OCI-LY7 (cell line): ENCODE measurements around the gene PPP1R16B. TPM values are rescaled to one million over a fixed set of nuclear protein-coding genes. Genes with fewer than 3 reads are reported as not detected.

Experiments used
- BruUV-seq: library from RNA; stranded (reverse); fragments of 400-500 nt; replicated peaks from 2 replicates; lab custom pipeline; 2021; lab: Mats Ljungman, UMichigan
- CTCF ChIA-PET: fragments of 300-600 bp; sonication (Branson Sonifier 250); formaldehyde crosslinking; loops from one replicate; lab custom pipeline; 2022; ENCODE audit warnings: antibody characterized with exemption; ENCODE audit not compliant: unreplicated experiment; lab: Charles Lee
- POLR2A ChIA-PET: fragments of 300-600 bp; sonication (Branson Sonifier 250); formaldehyde crosslinking; loops from one replicate; lab custom pipeline; 2022; ENCODE audit warnings: antibody characterized with exemption; lab: Charles Lee
- DNase-seq: peaks from one replicate; pipeline ENCODE4 v3.0.0-alpha.2; 2015; ENCODE audit warnings: low spot score
- H2AFZ ChIP-seq: fragments of 200-600 bp; sonication (generic), shearing (Covaris generic); 2 replicates; pipeline ENCODE4 v1.6.1; 2014; ENCODE audit warnings: mild to moderate bottlenecking, antibody characterized with exemption, low read length, moderate library complexity
- H3K27ac ChIP-seq: fragments of 200-600 bp; sonication (generic); 2 replicates; pipeline ENCODE4 v1.5.1; 2014; ENCODE audit warnings: mixed run types, low read depth, mild to moderate bottlenecking, moderate library complexity, low read length, inconsistent platforms; ENCODE audit not compliant: poor library complexity, severe bottlenecking
- H3K36me3 ChIP-seq: fragments of 200-600 bp; sonication (generic); 2 replicates; pipeline ENCODE4 v1.6.1; 2014; ENCODE audit warnings: mild to moderate bottlenecking, antibody characterized with exemption, low read length, moderate library complexity, mixed read lengths; ENCODE audit not compliant: insufficient read depth
- H3K4me1 ChIP-seq: fragments of 200-600 bp; sonication (generic); 2 replicates; pipeline ENCODE4 v1.5.1; 2014; ENCODE audit warnings: mild to moderate bottlenecking, low read length; ENCODE audit not compliant: insufficient read depth, poor library complexity, severe bottlenecking
- H3K4me2 ChIP-seq: fragments of 200-600 bp; sonication (generic); 2 replicates; pipeline ENCODE4 v1.6.1; 2014; ENCODE audit warnings: mild to moderate bottlenecking, low read length
- H3K4me3 ChIP-seq: fragments of 200-600 bp; sonication (generic); 2 replicates; pipeline ENCODE4 v1.5.1; 2014; ENCODE audit warnings: mild to moderate bottlenecking, low read depth, low read length; ENCODE audit not compliant: poor library complexity, severe bottlenecking
- H3K79me2 ChIP-seq: fragments of 200-600 bp; sonication (generic); 2 replicates; pipeline ENCODE4 v1.6.1; 2016; ENCODE audit warnings: low read depth, mild to moderate bottlenecking, low read length, moderate library complexity, mixed read lengths; ENCODE audit not compliant: insufficient read depth
- H3K9me2 ChIP-seq: fragments of 200-600 bp; sonication (generic); 2 replicates; pipeline ENCODE4 v1.6.1; 2016; ENCODE audit warnings: mild to moderate bottlenecking, low read length, mixed read lengths; ENCODE audit not compliant: insufficient read depth
- H3K9me3 ChIP-seq: fragments of 200-600 bp; sonication (generic); 2 replicates; pipeline ENCODE4 v1.6.1; 2014; ENCODE audit warnings: mild to moderate bottlenecking, mixed run types, low read length, mixed read lengths
- H4K20me1 ChIP-seq: fragments of 200-600 bp; sonication (generic); 2 replicates; pipeline ENCODE4 v1.6.1; 2014; ENCODE audit warnings: mild to moderate bottlenecking, antibody characterized with exemption, low read length, moderate library complexity, mixed read lengths; ENCODE audit not compliant: insufficient read depth
- EZH2phosphoT487 ChIP-seq: fragments of 200-600 bp; sonication (generic); IDR thresholded peaks from 2 replicates; pipeline ENCODE4 v1.6.1; 2018; ENCODE audit warnings: low read depth, borderline replicate concordance, mild to moderate bottlenecking, mixed run types, antibody characterized with exemption, low read length, moderate library complexity, mixed read lengths
- intact Hi-C: fragments of 100-400 bp; cut with micrococcal nuclease; formaldehyde crosslinking; loops from one replicate; pipeline ENCODE4 v1.10.0; 2022; ENCODE audit not compliant: unreplicated experiment
- total RNA-seq, 2 experiments: library from RNA; depleted of rRNA in 1 of 2; stranded (reverse); fragments of >200 nt in 1 of 2; shearing (Covaris generic) in 1 of 2; gene quantifications; 2 replicates each; pipeline ENCODE4 v1.2.3, GENCODE V29; 2014 to 2022
- TF ChIP-seq, protein P1 (sequence below): fragments of 200-600 bp; sonication (generic); conservative IDR thresholded peaks from 2 replicates; pipeline ENCODE4 v1.5.1; 2014; ENCODE audit warnings: mild to moderate bottlenecking, antibody characterized with exemption, low read length, moderate library complexity, mixed read lengths

Gene PPP1R16B
- total RNA-seq, 2 experiments from 2014 or later, result 45.4 to 49.7 TPM

DNA sequence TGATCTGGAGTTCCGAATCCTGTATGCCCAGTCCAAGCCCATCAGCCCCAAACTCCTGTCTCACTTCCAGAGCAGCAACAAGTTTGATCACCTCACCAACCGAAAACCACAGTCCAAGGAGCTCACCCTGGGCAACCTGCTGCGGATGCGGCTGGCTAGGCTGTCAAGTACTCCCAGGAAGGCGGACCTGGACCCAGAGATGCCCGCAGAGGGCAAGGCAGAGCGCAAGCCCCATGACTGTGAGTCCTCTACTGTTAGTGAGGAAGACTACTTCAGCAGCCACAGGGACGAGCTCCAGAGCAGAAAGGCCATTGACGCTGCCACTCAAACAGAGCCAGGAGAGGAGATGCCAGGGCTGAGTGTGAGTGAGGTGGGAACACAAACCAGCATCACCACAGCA is 146.1 kb downstream of the PPP1R16B start:
- BruUV-seq, result no TSS peak
- Histone ChIP-seq H3K4me2 (no peak overlapping the region), H3K9me2 (no peaks in the 10 kb centered on the region), H4K20me1 (0 out of 2 replicates have a peak, but pooled peaks cover 9% of the 10 kb centered on the region), H3K4me1 (no peaks in the 10 kb centered on the region), H3K4me3 (no peak overlapping the region), H3K9me3 (no peaks in the 10 kb centered on the region), H2AFZ (no peak overlapping the region), H3K27ac (no peak overlapping the region), H3K36me3 (peaks cover 84% of the 10 kb centered on the region), H3K79me2 (peaks cover 2% of the 10 kb centered on the region; the same call in 1 of the 2 replicates)
- DNase-seq, result no peak
- POLR2A ChIA-PET, result no interaction called here
- intact Hi-C loops, result no loop called here
- TF ChIP-seq, protein P1, sequence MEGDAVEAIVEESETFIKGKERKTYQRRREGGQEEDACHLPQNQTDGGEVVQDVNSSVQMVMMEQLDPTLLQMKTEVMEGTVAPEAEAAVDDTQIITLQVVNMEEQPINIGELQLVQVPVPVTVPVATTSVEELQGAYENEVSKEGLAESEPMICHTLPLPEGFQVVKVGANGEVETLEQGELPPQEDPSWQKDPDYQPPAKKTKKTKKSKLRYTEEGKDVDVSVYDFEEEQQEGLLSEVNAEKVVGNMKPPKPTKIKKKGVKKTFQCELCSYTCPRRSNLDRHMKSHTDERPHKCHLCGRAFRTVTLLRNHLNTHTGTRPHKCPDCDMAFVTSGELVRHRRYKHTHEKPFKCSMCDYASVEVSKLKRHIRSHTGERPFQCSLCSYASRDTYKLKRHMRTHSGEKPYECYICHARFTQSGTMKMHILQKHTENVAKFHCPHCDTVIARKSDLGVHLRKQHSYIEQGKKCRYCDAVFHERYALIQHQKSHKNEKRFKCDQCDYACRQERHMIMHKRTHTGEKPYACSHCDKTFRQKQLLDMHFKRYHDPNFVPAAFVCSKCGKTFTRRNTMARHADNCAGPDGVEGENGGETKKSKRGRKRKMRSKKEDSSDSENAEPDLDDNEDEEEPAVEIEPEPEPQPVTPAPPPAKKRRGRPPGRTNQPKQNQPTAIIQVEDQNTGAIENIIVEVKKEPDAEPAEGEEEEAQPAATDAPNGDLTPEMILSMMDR, result no peak
- no peak for TF ChIP-seq EZH2phosphoT487
- CTCF ChIA-PET, result no interaction called here

DNA sequence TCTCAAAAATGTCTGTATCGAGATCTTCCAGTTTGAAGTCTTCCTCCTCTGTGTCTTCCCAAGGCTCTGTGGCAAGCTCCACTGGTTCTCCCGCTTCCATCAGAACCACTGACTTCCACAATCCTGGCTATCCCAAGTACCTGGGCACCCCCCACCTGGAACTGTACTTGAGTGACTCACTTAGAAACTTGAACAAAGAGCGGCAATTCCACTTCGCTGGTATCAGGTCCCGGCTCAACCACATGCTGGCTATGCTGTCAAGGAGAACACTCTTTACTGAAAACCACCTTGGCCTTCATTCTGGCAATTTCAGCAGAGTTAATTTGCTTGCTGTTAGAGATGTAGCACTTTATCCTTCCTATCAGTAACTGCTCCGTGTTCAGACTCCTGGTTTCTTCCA is 146.7 kb downstream of the PPP1R16B start:
- Histone ChIP-seq H3K79me2 (no peaks in the 10 kb centered on the region; the same call in 1 of the 2 replicates), H3K27ac (no peak overlapping the region), H3K9me2 (no peaks in the 10 kb centered on the region), H4K20me1 (0 out of 2 replicates have a peak, but pooled peaks cover 9% of the 10 kb centered on the region), H2AFZ (no peak overlapping the region), H3K4me3 (no peak overlapping the region), H3K4me1 (no peaks in the 10 kb centered on the region), H3K4me2 (no peak overlapping the region), H3K9me3 (no peaks in the 10 kb centered on the region), H3K36me3 (peaks cover 78% of the 10 kb centered on the region)
- TF ChIP-seq, protein P1, result no peak
- TF ChIP-seq EZH2phosphoT487, result no peak
- no peak for DNase-seq
- no TSS peak for BruUV-seq
- ChIA-PET POLR2A (no interaction called here), CTCF (no interaction called here)
- intact Hi-C loops, result no loop called here

DNA sequence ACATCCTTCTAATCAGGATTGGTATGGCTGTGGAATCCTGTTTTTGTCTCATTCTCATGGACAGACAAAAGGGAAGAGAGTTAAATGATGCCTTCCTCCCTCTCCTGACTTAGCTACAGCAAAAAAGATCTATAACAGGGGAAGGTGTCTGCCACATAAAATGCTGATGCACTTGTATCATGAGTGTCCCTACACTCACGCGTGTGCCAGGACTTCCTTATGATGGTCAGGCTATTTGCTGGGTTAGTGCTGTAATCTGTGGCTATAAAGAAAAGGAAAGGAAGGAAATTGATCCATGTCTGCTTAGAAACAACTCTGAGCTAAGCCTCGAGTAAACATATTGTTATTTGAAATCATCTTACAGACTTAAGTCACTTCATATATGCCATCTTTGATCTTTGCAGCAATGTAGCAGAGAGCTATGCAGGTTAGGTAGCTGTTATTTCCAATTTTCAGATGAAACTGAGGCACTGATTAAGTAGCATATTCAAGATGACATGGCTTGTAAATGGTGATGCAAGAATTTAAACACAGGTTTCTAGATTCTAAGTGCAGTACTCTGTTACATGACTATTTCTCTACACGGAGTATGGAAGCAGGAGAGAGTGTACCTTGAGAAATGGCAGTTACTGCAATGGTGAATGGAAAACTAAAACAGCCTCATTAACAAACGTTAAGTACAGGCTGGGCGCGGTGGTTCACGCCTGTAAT is 148.3 kb downstream of the PPP1R16B start:
- Histone ChIP-seq H3K9me3 (no peaks in the 10 kb centered on the region), H3K9me2 (no peaks in the 10 kb centered on the region), H3K79me2 (no peaks in the 10 kb centered on the region), H3K4me2 (no peak overlapping the region), H3K4me1 (no peaks in the 10 kb centered on the region), H3K27ac (no peak overlapping the region), H4K20me1 (no peaks in the 10 kb centered on the region), H3K36me3 (peaks cover 62% of the 10 kb centered on the region), H2AFZ (no peak overlapping the region), H3K4me3 (no peak overlapping the region)
- no peak for DNase-seq
- TF ChIP-seq, protein P1, result no peak
- no peak for TF ChIP-seq EZH2phosphoT487
- BruUV-seq, result no TSS peak
- POLR2A ChIA-PET, result no interaction called here
- CTCF ChIA-PET, result no interaction called here
- intact Hi-C loops, result no loop called here
